HepG2 (cell line): ENCODE data around the gene STX1B. TPM values are rescaled to one million over a fixed set of nuclear protein-coding genes. Genes with fewer than 3 reads are reported as not detected.

Experiments used
- ASH2L ChIP-seq: fragments of 300-600, 200-600 bp; sonication (generic); IDR thresholded peaks from 2 replicates; pipeline ENCODE4 v1.7.0; 2017; ENCODE audit warnings: low read depth, mild to moderate bottlenecking, moderate library complexity, mixed read lengths, low read length; ENCODE audit not compliant: insufficient read length
- FOSL1 ChIP-seq: sonication (generic); formaldehyde crosslinking; IDR thresholded peaks from 2 replicates; pipeline ENCODE4 v1.9.0; 2021; ENCODE audit warnings: missing genetic modification reagents, borderline replicate concordance
- GTF2F1 ChIP-seq: fragments of 150-350 bp; IDR thresholded peaks from 2 replicates; pipeline ENCODE4 v1.6.1; 2014; ENCODE audit warnings: low read length
- MTA3 ChIP-seq: sonication (generic); formaldehyde crosslinking; IDR thresholded peaks from 2 replicates; pipeline ENCODE4 v1.4.0; 2020; ENCODE audit warnings: missing genetic modification reagents
- NR1H2 ChIP-seq: sonication (generic); formaldehyde crosslinking; IDR thresholded peaks from 2 replicates; pipeline ENCODE4 v1.8.1; 2022; ENCODE audit warnings: low read depth, missing genetic modification reagents, borderline replicate concordance
- PHF5A ChIP-seq: IDR thresholded peaks from one replicate; pipeline ENCODE4 v1.6.1; 2018; ENCODE audit warnings: low read depth, missing genetic modification reagents; ENCODE audit not compliant: unreplicated experiment
- RBAK ChIP-seq: sonication (generic); formaldehyde crosslinking; IDR thresholded peaks from 2 replicates; pipeline ENCODE4 v1.5.1; 2020; ENCODE audit warnings: mild to moderate bottlenecking, missing genetic modification reagents
- RBM39 ChIP-seq: fragments of 200-400 bp; formaldehyde crosslinking; IDR thresholded peaks from one replicate; pipeline ENCODE4 v1.6.1; 2018; ENCODE audit warnings: antibody characterized with exemption, mild to moderate bottlenecking, low read depth, low read length; ENCODE audit not compliant: poor library complexity, severe bottlenecking
- RCOR2 ChIP-seq: IDR thresholded peaks from 2 replicates; pipeline ENCODE4 v1.6.1; 2016; ENCODE audit warnings: missing biosample characterization, missing genetic modification reagents
- RFXAP ChIP-seq: sonication (generic); formaldehyde crosslinking; IDR thresholded peaks from 2 replicates; pipeline ENCODE4 v1.4.0; 2020; ENCODE audit warnings: missing genetic modification reagents, borderline replicate concordance
- SNRNP70 ChIP-seq: fragments of 200-400 bp; formaldehyde crosslinking; IDR thresholded peaks from 2 replicates; pipeline ENCODE4 v1.6.1; 2017; ENCODE audit warnings: mild to moderate bottlenecking, low read depth, low read length, moderate library complexity
- TSC22D2 ChIP-seq: sonication (generic); formaldehyde crosslinking; IDR thresholded peaks from 2 replicates; pipeline ENCODE4 v1.5.1; 2020; ENCODE audit warnings: missing genetic modification reagents, mild to moderate bottlenecking, borderline replicate concordance
- U2AF2 ChIP-seq: fragments of 200-400 bp; formaldehyde crosslinking; IDR thresholded peaks from 2 replicates; pipeline ENCODE4 v1.6.1; 2017; ENCODE audit warnings: low read depth, mild to moderate bottlenecking, low read length
- YEATS4 ChIP-seq: sonication (generic); formaldehyde crosslinking; IDR thresholded peaks from 2 replicates; pipeline ENCODE4 v1.4.0; 2020; ENCODE audit warnings: missing genetic modification reagents, borderline replicate concordance
- ZBTB42 ChIP-seq: sonication (generic); formaldehyde crosslinking; IDR thresholded peaks from 2 replicates; pipeline ENCODE4 v1.5.0; 2020; ENCODE audit warnings: mild to moderate bottlenecking, missing genetic modification reagents
- ZFP90 ChIP-seq: sonication (generic); formaldehyde crosslinking; IDR thresholded peaks from 2 replicates; pipeline ENCODE4 v1.8.0; 2022; ENCODE audit warnings: missing genetic modification reagents, mild to moderate bottlenecking, inconsistent platforms, borderline replicate concordance
- ZIK1 ChIP-seq: sonication (generic); formaldehyde crosslinking; IDR thresholded peaks from 2 replicates; pipeline ENCODE4 v1.5.0; 2020; ENCODE audit warnings: mild to moderate bottlenecking, low read depth, missing genetic modification reagents, borderline replicate concordance
- ZNF292 ChIP-seq: sonication (generic); formaldehyde crosslinking; IDR thresholded peaks from 2 replicates; pipeline ENCODE4 v1.8.1; 2022; ENCODE audit warnings: mild to moderate bottlenecking, low read depth, missing genetic modification reagents, borderline replicate concordance
- ZNF34 ChIP-seq: sonication (generic); formaldehyde crosslinking; IDR thresholded peaks from 2 replicates; pipeline ENCODE4 v1.4.0; 2020; ENCODE audit warnings: mild to moderate bottlenecking, missing genetic modification reagents, borderline replicate concordance
- ZNF350 ChIP-seq: sonication (generic); formaldehyde crosslinking; IDR thresholded peaks from 2 replicates; pipeline ENCODE4 v1.4.0; 2020; ENCODE audit warnings: mild to moderate bottlenecking, low read depth, missing genetic modification reagents, borderline replicate concordance
- ZNF496 ChIP-seq: sonication (generic); formaldehyde crosslinking; IDR thresholded peaks from 2 replicates; pipeline ENCODE4 v1.8.1; 2023; ENCODE audit warnings: mild to moderate bottlenecking, moderate library complexity, missing genetic modification reagents; ENCODE audit not compliant: insufficient replicate concordance
- ZNF564 ChIP-seq: sonication (generic); formaldehyde crosslinking; IDR thresholded peaks from 2 replicates; pipeline ENCODE4 v1.8.1; 2023; ENCODE audit warnings: mild to moderate bottlenecking, missing genetic modification reagents
- ZNF569 ChIP-seq: sonication (generic); formaldehyde crosslinking; IDR thresholded peaks from 2 replicates; pipeline ENCODE4 v1.5.0; 2020; ENCODE audit warnings: mild to moderate bottlenecking, missing genetic modification reagents, moderate library complexity, borderline replicate concordance
- polyA plus RNA-seq, 8 experiments: library from polyadenylated mRNA; depleted of rRNA in 3 of 8; stranded (reverse) in 7 of 8; unstranded in 1 of 8; fragments of >200 nt; fragmentation: Illumina TruSeq in 4 of 8; extraction: Trizol in 4 of 8; gene quantifications; 2 replicates each; pipeline versions ENCODE4 v1.2.1 to v1.2.3, GENCODE V29; 2011 to 2016; ENCODE audit warnings: low read depth in 4 of 8, missing spikeins in 1 of 8, mixed read lengths in 1 of 8; ENCODE audit not compliant: insufficient read depth in 1 of 8
- total RNA-seq, 5 experiments: library from RNA; depleted of rRNA; stranded (reverse); fragments of >200 nt; fragmentation: Illumina TruSeq; extraction: Trizol; gene quantifications; 2 replicates each; pipeline ENCODE4 v1.2.3, GENCODE V29; 2016; ENCODE audit warnings: low read depth in 1 of 5
- TF ChIP-seq, protein P1 (sequence below): sonication (generic); formaldehyde crosslinking; IDR thresholded peaks from 2 replicates; pipeline ENCODE4 v1.4.0; 2020; ENCODE audit warnings: missing genetic modification reagents
- TF ChIP-seq, protein P2 (sequence below): sonication (generic); formaldehyde crosslinking; conservative IDR thresholded peaks from 2 replicates; pipeline ENCODE4 v1.5.0; 2020; ENCODE audit warnings: missing genetic modification reagents
- TF ChIP-seq, protein P3 (sequence below): sonication (generic); formaldehyde crosslinking; IDR thresholded peaks from 2 replicates; pipeline ENCODE4 v1.4.0; 2020; ENCODE audit warnings: missing genetic modification reagents, borderline replicate concordance
- TF ChIP-seq, protein P4 (sequence below): sonication (generic); formaldehyde crosslinking; IDR thresholded peaks from 2 replicates; pipeline ENCODE4 v1.5.0; 2020; ENCODE audit warnings: missing genetic modification reagents, mild to moderate bottlenecking, borderline replicate concordance

STX1B gene
- total and polyA plus RNA-seq, 2 of the 13 experiments (the other 11 are each of a cell fraction or from before 2014, with no cell fraction given) = 2.1 to 3.0 TPM

DNA sequence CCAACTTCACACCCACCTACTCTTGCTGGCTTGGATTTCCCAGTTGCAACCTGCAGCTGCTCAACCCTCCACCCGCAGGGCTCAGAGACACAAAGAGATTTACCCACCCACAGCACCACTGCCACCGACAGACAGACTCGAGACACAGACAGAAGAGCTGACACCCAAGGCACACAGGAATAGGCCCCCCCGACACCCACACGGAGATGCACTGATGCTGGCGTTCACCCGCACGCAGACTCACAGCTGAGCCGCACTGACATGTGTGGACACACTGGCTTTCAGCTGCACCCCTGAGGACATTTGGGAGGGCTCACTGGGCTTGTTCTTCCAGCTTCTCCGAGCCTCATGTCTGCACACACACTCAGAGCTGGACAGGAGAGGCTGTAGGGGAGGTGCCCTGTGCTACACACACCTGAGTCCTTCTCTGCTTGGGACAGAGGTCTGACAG, 8.2 kb downstream of the STX1B start (continued):
- no peak for TF ChIP-seq YEATS4
- TF ChIP-seq ZFP90 = no peak
- TF ChIP-seq RCOR2 = no peak
- TF ChIP-seq ZNF292 (CRISPR knock-in tag) = peak; percentile 90
- TF ChIP-seq, protein P1, sequence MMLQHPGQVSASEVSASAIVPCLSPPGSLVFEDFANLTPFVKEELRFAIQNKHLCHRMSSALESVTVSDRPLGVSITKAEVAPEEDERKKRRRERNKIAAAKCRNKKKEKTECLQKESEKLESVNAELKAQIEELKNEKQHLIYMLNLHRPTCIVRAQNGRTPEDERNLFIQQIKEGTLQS = no peak
- TF ChIP-seq, protein P2, sequence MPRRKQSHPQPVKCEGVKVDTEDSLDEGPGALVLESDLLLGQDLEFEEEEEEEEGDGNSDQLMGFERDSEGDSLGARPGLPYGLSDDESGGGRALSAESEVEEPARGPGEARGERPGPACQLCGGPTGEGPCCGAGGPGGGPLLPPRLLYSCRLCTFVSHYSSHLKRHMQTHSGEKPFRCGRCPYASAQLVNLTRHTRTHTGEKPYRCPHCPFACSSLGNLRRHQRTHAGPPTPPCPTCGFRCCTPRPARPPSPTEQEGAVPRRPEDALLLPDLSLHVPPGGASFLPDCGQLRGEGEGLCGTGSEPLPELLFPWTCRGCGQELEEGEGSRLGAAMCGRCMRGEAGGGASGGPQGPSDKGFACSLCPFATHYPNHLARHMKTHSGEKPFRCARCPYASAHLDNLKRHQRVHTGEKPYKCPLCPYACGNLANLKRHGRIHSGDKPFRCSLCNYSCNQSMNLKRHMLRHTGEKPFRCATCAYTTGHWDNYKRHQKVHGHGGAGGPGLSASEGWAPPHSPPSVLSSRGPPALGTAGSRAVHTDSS (CRISPR knock-in tag) = no peak
- TF ChIP-seq RBAK (CRISPR knock-in tag) = no peak
- TF ChIP-seq FOSL1 = no peak
- no peak for TF ChIP-seq ZNF350 (CRISPR knock-in tag)
- TF ChIP-seq RBM39 = peak; percentile 31
- no peak for TF ChIP-seq SNRNP70
- TF ChIP-seq, protein P3, sequence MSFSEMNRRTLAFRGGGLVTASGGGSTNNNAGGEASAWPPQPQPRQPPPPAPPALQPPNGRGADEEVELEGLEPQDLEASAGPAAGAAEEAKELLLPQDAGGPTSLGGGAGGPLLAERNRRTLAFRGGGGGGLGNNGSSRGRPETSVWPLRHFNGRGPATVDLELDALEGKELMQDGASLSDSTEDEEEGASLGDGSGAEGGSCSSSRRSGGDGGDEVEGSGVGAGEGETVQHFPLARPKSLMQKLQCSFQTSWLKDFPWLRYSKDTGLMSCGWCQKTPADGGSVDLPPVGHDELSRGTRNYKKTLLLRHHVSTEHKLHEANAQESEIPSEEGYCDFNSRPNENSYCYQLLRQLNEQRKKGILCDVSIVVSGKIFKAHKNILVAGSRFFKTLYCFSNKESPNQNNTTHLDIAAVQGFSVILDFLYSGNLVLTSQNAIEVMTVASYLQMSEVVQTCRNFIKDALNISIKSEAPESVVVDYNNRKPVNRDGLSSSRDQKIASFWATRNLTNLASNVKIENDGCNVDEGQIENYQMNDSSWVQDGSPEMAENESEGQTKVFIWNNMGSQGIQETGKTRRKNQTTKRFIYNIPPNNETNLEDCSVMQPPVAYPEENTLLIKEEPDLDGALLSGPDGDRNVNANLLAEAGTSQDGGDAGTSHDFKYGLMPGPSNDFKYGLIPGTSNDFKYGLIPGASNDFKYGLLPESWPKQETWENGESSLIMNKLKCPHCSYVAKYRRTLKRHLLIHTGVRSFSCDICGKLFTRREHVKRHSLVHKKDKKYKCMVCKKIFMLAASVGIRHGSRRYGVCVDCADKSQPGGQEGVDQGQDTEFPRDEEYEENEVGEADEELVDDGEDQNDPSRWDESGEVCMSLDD (CRISPR knock-in tag) = no peak
- TF ChIP-seq, protein P4, sequence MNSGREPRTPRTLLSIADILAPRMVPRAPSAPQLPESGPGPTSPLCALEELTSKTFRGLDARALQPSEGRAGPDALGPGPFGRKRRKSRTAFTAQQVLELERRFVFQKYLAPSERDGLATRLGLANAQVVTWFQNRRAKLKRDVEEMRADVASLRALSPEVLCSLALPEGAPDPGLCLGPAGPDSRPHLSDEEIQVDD (CRISPR knock-in tag) = 0 out of 2 replicates have a peak, but pooled peaks have one; percentile 16
- TF ChIP-seq ASH2L = no peak
- TF ChIP-seq ZNF569 (CRISPR knock-in tag) = no peak
- TF ChIP-seq ZNF34 (CRISPR knock-in tag) = no peak
- no peak for TF ChIP-seq TSC22D2 (CRISPR knock-in tag)
- TF ChIP-seq ZBTB42 (CRISPR knock-in tag) = no peak
- no peak for TF ChIP-seq GTF2F1
- TF ChIP-seq PHF5A (CRISPR knock-in tag) = no peak
- no peak for TF ChIP-seq ZNF564 (CRISPR knock-in tag)
- TF ChIP-seq U2AF2 = no peak
- no peak for TF ChIP-seq MTA3 (CRISPR knock-in tag)
- peak; percentile 60; the same call in 1 of the 2 replicates for TF ChIP-seq NR1H2
- TF ChIP-seq RFXAP = no peak
- TF ChIP-seq ZIK1 = peak; percentile 70; the same call in 1 of the 2 replicates
- TF ChIP-seq ZNF496 = no peak
